Left hindlimb (tissue), 1 donor: ENCODE results near the gene SLC39A2.
"Not testable (repeated sequence)": the region's sequence is repeated elsewhere in the genome, so short reads cannot be mapped to it uniquely, and the experiment has no call there.

Experiments
- DNase-seq: peaks from one replicate; pipeline ENCODE4 v3.0.0-alpha.2; 2018

SLC39A2 gene

DNA sequence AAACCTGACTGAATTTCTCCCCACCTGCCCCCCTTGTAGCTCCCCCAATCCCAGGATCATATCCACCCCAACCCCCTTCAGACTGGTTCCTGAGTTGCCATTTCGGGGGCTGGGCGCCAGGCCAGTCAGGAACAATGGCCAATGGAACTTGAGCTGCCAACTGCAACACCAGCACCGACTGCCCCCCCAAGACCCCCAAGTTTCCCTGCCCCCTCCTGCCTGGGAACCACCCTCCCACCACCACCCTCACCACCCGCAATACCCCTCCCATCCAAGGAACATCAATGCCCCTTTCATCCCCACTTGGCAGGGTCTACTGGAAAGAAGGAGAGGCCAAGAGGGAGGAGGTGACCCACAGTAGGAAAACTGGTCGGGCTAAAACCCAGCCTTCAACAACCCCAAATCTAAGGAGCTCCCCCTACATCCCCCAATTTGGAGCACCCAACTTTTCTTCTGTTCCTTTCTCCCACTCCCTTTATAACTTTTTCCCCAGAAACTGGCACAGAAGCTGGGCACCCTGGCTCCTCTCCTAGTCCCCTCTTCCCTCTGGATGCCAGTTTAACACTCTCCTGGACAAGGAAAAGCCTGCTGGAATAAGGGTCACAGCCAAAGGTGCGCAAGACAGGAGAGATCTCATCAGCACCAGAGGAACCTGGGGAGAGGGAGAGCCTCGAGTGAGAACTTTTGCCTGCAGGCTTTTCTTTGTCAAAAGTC is 27.3 kb downstream of the SLC39A2 start:
- DNase-seq = peak; percentile 75

DNA sequence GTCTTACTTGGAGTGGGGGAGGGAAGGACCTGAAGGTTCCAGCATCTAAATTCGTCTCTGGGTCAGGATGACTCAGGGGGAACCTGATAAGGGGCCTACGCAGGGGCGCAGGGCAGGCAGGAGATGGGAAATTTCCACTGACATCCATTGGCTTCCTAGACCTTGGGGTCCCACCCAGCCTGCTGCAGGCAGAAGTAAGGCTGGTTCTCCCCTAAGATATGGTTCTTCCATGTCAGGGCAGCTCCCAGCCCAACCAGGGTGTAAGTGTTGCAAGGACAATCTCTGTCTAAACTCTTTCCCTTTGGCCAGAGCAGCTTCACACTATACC is 27.9 kb downstream of the SLC39A2 start:
- DNase-seq = no peak

DNA sequence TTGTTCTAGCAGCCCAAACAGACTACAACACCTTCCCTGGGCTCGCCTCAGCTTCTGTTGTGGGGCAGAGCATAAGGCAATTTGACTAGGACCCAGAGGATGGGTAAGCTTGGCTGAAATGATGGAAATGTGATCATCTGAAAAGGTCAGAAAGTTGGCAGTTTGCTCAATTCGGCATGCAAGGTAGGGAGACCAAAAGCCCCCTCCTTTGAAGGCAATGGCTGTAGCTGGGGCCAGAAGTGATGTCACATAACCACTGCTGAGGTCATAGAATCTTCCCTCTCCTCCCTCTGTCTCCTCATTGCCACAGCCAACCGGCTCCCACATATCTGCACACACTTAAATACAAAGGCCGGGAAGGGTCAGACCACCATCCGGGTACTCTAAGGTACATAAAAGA is 30.8 kb downstream of the SLC39A2 start, which contains the start of gene TPPP2:
Gene TPPP2, plus strand, starts transcription at position 301 of the 400 bp plus-strand sequence. CDS start 365 bp downstream, outside the sequence.
- no peak for DNase-seq

DNA sequence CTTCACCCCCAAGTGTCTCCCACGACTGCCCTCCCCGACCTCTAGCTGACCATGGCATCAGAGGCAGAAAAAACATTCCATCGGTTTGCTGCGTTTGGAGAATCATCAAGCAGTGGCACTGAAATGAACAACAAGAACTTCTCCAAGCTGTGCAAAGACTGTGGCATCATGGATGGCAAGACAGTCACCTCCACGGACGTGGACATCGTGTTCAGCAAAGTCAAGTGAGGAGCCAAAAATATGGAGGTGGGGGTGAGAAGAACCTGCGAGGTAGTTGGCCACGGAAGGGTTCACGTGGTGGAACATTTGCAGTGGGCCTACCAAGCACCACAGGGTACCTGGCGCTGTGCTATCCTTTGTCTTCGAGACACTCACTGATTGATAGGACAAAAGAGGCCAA is 31.4 kb downstream of the SLC39A2 start:
- no peak for DNase-seq

DNA sequence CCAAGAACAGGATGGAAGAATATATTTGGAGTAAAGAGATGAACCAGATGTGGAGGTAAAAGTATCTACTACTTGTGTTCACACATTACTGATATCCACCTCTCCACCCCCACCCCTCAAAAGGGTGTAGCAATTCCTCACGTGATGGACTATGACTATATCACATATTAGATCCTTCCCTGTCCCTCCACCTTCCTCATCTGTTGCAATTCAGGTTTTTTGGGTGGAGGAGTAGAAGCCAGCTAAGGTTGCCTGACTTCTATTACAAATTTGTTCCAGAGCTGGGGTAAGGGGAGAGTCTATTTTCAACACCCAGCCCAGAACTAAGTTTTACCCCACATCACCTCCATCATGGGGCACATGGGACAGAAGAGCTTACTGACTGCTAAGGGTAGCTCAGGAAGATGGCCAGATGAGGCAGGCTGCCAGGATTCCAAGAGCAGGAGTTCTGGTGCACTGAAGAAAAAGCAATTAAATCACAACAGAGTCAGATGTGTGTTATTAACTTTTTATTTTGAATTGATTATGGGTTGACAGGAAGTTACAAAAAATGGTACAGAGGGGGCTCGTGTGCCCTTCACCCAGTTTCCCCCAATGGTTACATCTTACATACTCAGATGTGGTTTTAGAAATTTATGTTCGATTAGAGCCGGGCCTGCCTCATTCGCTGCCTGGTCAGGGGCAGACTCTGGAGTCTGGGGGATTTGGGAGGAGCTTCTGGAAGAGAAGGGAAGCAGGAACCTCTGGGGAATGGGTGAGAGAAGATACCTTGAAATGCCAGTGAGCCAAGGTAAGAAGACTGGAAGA is 33.4 kb downstream of the SLC39A2 start:
- DNase-seq = no peak

DNA sequence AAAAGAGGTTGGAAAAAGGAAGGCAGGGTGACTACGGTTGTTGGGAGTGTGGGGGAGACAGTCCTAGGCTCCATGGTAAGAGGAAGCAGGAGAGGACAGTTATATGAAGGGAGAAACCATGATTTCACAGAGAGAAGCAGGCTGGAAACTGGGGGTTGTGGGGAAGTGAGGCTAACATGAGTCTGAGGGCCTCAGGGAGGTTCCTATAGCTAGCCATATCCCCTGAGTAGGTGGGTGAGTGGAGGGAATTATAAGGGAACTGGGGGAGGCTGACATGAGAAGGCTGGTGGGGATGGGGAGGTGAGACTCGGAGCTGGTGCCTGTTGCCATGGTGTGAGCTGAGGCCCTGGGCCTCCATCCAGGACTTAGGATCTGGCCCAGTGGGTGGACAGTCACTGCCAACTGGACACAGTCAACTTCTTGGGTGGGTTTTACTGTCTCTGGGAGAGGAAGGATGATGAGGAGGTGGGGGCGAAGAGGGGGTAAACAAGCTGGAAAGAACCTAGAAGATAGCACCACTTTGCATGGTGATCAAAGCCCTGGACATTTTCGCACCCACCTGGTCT is 34.1 kb downstream of the SLC39A2 start:
- no peak for DNase-seq

DNA sequence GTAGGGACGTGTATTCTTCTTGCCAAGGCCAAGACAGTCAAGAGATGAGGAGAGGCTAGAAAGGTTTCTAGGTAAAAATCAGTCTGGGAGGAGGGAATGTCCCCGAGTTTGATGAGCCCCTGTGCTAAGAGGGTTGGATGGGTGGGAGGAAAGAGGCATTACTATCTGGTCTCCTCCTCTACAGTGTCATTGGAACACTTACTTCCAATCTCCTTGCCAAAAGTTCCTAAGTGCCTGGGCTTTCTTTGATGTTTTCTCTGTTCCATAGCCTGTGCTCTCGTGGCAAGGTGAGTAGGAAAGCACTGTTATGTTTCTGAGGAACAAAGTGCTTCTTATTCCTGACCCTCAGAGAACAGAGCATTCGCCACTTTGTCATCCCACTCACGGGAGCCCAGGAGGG is 35.6 kb downstream of the SLC39A2 start, which contains the start of gene RNASE13:
Gene RNASE13, minus strand, starts transcription at position 101 of the 400 bp plus-strand sequence. CDS start 519 bp downstream, outside the sequence.
- no peak for DNase-seq

DNA sequence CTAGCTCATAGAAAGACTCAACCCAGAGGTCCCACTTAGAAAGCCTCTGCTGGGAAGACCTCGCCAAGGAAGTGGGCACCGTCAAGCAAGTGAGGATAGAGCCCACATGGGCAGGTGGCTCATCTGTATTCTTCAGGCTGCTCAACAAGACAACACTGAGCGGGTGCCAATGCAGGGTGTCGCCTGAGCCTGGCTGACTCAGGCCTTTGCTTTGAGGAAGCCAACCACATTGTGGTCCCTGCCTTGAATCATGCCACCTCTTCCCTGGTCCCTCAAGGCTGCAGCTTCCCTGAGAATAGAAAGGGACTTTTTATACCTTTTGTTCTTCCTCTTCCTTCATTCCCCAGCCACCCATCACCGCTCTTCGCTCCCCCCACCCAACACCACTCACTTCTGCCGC is 37.7 kb downstream of the SLC39A2 start:
- DNase-seq = no peak

DNA sequence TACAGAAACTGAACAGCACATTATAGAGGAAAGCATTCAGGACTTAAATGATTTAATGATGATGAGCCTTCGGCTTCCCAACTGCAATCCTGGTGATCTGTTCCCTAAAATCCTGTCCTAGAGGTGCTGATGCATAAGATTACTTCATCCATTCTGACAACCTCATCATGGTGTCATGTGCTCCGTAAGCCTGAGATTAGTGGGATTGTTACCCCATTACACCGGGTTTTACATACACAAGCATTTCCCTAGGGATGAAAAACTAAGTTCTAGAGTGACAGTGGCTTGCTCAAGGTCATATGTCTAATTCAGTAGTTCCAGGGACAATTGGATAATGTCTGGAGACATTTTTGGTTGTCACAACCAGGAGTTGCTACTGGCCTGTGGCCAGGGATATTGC is 38.1 kb downstream of the SLC39A2 start:
- DNase-seq = no peak

DNA sequence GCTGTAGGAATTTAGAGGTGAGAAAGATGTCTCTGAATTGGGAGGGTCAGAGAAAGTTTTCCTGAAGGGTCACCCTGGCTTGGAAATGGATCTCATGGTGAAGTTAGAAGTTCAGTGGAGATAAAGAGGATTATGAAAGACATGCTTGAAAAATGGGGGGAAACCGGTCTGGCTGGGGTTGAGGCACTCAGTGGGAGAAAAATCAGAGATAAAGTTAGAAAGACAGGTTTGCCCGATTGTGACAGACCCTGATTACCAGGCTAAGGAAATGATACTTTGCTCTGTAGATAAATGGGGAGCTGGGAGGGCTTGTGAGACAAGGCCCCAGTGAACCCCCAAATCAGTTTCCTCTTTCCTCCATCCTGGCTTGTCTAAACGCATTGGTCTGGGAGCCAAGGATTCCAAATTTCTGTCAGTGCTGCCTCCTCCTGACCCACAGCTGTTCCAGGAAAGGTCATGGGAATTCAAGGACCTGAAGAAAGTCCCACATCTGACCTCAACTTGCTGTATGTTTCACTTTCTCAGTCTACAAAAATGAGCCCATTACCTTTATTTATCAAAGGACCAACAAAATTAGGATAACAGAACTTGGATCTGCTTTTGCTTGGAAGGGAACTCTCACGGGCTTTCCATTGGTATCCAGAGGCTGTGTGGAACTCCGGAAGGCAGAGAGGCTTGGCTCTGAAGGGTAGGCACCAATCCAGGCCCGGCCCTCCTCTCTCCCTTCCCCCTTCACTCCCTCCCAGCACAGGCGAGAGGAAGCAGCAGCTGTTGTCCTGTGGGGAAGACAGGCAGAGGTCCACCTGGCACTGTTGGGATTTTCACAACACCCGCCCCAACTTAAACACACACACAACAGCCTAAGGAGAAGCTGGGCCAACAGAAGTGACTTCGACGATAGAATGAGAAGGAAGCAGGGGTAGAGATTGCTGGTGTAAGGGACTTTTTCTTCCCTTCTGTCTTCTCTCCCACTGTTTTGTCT is 39.6 kb downstream of the SLC39A2 start:
- peak; percentile 89 for DNase-seq

DNA sequence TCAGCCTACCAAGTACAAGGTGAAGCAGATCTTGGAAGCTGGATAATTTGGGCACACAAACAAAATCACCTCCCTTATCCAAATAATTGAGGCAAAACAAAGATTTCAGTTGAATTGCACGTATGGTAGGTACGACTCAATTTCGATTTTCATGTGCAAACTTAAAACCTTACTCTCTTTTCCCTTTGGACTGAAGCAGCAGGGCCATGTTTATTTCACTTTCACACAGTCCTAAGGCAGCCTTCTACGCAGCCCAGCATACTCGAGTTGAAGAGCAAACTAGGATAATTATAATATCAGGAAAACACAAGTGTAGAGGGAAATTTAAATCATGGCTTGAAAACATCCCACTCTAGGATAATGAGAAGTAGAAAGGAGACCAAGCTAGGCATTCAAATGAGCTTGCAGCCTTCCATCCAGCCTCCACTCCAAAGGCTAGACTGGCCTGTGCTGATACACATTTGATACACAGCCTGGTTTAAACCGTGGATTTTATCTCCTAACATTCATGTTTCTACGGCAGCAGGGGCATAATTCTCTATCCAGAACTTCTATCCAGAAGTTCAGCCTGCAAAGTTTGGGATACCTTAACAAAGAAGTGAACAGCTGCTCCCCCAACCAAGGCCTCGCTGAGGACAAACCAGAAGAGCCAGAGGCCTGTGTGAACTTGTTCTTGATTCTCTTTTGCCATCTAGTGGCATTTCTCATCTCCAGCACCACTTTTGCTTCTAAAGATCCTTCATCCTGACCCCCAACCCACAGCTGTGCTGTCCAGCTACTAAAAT is 40.7 kb downstream of the SLC39A2 start:
- peak; percentile 48 for DNase-seq

DNA sequence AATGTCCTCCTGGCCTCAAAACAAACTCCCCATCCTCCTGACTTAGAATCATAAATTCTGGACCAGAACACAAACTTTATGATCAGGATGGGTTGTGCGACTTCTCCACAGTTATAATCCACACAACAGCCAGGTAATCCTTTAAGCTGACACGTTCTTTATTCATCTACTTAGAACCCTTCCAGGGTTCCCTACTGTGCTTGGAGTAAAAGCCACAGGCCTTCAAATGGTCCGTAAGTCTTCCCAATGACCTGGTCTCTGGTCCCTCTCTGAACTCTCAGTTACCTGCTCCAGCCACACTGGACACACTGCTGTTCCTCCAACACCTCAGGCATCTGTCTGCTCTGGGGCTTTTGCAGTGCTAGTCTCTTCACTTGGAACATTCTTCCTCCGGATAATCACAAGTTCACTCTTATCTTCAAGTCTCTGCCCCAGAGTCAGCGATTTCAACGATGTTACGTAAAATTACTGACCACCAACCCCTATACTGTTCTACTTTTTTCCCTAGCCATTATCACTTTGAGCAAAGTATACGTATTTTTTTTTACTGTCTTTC is 41.4 kb downstream of the SLC39A2 start:
- no peak for DNase-seq

DNA sequence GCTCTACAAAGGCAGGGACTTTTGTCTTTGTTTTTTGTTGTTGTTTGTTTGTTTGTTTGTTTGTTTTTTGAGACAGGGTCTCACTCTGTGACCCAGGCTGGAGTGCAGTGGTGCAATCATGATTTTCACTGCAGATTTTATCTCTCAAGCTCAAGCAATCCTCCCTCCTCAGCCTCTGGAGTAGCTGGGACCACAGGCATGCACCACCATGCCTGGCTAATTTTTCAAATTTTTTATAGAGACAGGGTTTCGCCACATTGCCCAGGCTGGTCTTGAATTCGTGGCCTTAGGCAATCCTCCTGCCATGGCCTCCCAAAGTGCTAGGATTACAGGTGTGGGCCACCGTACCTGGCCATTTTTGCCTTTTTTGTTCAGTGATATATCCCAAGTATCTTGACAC is 41.8 kb downstream of the SLC39A2 start:
- not testable (repeated sequence) for DNase-seq

DNA sequence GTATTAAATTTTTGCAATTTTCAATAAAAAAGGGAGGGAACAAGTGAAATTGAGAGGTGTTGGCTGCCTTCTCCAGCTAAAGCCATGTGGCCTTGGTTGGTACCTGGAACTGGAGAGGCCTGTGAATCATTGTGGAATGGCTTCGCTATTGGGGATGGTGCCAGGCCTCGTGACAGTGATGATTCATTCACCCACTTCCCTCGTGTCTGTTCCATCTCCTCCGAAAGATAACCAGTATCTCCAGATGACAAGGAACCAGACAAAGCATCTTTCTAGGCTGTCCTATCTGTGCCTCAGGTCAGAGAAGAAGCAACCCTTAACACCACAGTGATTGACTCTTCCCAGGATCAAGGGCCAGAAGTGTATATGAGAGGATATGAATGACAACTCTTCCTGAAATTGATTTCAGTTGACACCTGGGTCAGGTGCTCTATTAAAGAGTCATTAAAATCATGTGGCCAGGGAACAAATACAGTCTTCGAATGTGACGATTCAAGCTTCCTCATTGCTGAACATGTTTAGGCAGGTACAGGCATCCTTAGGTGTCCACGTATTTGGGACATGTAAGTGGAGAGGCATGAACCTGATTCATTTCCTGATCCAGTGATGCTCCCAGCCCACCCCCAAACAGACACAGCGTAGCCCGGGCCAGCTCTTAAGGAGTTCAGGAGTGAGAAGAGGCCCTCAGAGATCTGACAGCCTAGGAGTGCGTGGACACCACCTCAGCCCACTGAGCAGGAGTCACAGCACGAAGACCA is 42.8 kb downstream of the SLC39A2 start, which contains the start of gene RNASE7:
Gene RNASE7, plus strand, starts transcription at position 687 of the 758 bp plus-strand sequence. CDS start 631 bp downstream, outside the sequence.
- no peak for DNase-seq

DNA sequence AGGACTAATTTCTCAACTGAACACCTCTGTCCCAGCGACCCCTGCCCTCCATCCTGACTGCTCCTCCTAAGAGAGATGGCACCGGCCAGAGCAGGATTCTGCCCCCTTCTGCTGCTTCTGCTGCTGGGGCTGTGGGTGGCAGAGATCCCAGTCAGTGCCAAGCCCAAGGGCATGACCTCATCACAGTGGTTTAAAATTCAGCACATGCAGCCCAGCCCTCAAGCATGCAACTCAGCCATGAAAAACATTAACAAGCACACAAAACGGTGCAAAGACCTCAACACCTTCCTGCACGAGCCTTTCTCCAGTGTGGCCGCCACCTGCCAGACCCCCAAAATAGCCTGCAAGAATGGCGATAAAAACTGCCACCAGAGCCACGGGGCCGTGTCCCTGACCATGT is 43.8 kb downstream of the SLC39A2 start:
- no peak for DNase-seq

DNA sequence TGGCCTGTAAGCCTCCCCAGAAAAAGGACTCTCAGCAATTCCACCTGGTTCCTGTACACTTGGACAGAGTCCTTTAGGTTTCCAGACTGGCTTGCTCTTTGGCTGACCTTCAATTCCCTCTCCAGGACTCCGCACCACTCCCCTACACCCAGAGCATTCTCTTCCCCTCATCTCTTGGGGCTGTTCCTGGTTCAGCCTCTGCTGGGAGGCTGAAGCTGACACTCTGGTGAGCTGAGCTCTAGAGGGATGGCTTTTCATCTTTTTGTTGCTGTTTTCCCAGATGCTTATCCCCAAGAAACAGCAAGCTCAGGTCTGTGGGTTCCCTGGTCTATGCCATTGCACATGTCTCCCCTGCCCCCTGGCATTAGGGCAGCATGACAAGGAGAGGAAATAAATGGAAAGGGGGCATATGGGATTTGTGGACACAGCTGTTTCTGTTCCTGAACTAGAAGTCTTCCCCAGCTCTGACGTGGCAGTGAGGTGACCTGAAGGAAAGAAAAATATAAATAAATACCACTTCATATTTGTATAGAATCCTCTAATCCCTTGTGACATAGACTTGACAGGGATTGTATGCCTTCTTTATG is 44.4 kb downstream of the SLC39A2 start:
- no peak for DNase-seq

DNA sequence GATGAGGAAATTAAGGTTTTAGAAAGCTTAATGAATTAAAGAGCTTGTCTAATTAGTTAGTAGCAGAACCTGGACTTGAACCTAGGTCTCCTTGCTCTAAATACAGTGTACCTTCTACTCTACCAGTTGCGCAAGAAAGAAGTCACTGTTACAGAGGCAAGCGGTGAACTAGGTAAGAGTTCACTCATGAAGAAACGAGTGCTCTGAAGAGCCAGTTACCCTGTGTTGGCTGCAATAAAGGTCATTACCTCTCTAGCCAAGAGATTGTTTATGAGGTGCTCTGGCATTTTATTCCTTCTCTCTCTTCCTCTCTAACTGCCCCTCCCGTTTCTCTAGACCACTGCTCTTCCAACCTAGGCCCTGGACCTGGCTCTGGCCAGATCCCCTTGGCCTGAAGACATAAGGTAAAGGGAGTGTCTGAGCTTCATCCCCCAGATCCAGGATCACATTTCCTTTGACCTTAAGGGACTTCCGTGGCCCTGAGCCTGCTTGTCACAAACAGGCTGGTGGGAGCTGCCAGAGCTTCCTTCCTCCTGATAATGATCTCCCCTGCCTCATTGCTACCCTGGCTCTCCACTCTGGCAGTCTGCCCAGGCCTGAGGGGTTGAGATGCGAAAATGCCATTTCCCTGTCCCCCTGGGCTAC is 45.0 kb downstream of the SLC39A2 start:
- DNase-seq = no peak

DNA sequence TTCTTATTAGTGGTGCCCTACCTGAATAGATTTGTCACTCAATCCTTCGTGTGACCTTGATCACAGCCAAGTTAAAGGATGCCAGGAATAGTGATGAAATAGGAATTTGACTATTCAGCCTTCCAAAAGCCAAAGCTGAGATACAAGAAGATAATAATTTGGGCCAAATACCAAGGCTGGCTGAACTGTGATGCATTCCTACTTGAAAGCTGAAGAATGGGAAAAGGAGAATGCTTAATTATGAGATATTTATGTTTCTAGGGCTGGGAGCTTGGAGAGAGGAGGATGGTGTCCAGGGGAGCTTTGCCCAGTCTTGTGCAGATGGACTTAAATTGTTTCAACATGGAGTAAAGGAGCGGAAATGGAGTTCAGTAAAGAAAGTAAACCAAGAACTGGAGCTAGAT is 48.3 kb downstream of the SLC39A2 start:
- DNase-seq = no peak

DNA sequence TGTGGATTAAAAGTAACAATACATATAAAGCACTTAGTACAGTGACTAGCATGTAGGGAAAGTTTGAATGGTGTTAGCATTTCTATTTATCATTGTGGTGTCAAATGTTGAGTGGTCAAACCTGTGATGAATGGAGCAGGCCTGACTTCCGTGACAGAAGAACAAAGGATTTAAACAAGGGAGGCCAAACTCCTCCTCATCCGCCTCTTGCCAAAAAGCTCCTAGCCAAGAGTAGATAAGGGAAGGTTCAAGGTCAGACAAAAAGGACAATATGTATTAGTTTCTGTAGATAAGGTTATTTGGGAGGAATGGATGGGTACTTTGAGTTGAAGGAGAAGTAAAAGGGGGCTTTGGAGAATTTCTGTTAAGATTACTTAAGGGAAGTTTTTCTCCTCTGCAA is 49.5 kb downstream of the SLC39A2 start:
- DNase-seq = no peak

DNA sequence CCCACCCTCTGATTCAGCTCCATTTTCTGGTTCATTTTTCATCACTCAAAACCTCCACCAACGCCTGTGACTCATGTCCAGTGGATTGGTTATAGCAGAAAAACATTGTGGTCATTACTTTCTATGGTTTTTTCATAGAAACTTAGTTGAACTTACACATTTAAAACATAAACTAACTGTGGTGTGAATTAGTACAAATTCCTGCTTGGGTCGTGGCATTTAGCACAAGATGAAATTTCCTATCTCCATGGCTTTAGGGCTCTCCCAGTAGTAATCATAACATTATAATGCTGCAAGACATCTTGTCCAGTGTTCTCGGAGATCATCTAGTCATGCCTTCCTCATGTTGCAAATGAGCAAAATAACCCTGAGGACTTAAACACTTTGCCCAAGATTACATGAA is 50.2 kb downstream of the SLC39A2 start:
- DNase-seq = no peak
